NCI-H1092 (cell line): Measurements from ENCODE around the gene ADM2.
"Not testable (repeated sequence)": the region's sequence is repeated elsewhere in the genome, so short reads cannot be mapped to it uniquely, and the experiment has no call there.

ENCODE experiments used
- DNase-seq: peaks from one replicate; lab custom pipeline; 2025; lab: John Stamatoyannopoulos, UW

ADM2 gene, protein sequence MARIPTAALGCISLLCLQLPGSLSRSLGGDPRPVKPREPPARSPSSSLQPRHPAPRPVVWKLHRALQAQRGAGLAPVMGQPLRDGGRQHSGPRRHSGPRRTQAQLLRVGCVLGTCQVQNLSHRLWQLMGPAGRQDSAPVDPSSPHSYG

GRCh38 chr22:50481440-50482106 is at the start of gene ADM2:
TSS of gene ADM2 (plus strand) at chr22:50481543. CDS start at chr22:50481848, 305 bp downstream.
- DNase-seq: no peak

DNA sequence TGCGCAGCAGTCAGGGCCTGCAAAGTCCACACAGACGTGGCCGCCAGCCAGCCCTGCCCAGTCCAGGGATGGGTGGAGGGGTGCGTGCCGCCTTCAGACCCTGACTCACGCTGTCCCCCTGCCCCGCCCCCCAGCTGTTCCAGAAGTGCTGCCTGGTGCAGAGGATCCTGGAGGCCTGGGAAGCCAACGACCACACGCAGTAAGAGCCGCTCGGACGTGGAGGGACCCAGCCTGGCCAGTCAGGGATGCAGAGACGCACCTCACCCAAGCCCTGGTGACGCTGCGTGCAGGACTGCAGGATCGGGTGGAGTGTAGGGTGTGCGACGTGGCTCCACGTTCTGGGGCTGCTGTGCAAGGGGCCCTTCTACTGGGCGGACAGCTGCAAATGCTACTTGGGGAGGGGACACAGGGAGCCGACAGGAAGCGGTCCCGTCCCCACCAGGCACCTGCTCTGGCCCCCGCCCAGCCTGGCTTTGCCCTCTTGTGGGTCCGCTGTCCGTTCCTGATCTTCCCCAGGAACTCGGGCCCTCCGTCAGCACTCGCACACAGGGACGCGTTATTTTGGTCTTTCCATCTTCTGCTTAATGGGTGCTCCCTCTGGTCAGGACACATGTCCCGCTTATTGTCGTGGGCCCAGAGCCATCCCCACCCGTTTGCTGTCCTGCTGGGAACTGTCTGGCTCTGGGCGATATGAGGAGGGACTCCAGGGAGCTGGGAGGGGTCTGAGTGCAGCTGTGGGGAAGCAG is 49.0 kb upstream of the ADM2 start:
- no peak for DNase-seq

DNA sequence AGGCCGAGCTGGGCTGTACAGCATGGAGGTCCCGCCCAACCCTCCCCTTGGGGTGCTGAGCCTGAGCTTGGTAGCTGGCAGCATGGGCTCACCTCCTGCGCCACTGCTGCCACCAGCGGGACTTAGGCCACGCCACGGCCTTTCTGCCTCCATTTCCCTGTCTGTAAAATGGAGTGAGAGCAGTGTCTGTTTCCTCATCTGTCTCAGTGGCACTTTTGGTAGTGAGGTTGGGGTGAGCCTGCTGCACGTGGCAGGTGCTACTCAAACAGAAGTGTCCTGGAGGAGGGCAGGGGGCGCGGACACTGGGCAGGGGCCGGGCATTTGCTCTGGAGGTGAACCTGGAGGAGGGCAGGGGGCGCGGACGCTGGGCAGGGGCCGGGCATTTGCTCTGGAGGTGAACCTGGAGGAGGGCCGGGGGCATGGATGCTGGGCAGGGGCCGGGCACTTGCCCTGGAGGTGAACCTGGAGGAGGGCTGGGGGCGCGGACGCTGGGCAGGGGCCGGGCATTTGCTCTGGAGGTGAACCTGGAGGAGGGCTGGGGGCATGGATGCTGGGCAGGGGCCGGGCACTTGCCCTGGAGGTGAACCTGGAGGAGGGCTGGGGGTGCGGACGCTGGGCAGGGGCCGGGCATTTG is 48.3 kb upstream of the ADM2 start:
- DNase-seq: not testable (repeated sequence)

DNA sequence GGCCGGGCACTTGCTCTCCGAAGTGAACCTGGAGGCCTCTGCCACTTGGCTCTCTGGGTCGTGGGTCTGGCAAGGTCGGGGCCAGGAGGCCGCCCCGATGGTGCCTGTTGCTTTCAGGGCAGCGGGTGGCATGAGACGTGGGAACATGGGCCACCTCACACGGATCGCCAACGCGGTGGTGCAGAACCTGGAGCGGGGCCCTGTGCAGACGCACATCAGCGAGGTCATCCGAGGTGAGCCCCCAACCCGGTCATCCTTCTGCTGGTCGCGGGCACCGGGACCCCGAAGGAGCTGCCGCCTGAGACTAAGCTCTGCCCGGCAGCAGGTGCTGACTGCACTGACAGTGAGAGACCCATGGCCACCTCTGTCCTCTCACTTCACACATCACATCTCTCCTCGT is 46.5 kb upstream of the ADM2 start:
- DNase-seq: no peak

- no peak for DNase-seq
Measured at GRCh38 chr22:50435291-50436014, 45.9 kb upstream of the ADM2 start.

DNA sequence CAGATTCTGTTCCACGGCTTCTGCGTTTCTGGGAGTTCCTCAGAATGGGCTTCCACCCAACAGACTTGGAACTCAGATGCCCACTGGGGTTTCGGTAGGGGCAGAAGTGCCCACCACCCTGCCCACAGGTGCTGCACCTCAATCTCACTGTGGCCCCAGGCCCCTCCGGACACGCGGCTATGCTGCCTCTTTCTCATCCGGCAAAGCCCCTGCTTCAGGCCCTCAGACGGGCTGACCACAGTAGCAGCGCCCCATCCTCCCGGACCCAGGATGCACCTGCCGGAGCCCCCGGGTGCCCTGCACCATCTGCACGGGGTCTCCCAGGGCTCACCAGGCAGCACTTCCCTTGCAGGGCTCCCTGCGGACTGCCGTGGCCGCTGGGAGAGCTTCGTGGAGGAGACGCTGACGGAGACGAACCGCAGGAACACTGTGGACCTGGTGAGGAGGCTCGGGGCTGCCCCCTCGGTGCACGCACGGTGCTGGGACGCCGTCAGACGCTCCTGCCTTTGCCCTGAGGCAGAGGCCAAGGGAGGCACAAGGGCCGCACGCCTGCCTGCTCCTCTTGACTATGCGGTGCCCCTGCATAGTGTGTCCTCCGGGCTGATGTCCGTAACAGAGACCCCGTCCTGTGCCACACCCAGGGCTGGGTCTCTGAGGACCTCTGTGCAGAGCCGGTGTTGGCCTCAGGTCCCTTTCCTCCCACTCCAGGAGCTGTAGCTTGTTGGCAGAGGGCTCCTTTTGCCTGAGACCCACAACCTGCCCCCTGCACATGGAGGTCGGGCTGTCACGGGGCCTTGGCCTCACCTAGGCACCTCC is 45.1 kb upstream of the ADM2 start:
- DNase-seq: no peak

- DNase-seq: no peak
Measured at GRCh38 chr22:50436841-50437341, 44.5 kb upstream of the ADM2 start.

- DNase-seq: no peak
Measured at GRCh38 chr22:50437511-50438304, 43.6 kb upstream of the ADM2 start.

- DNase-seq: no peak
Measured at GRCh38 chr22:50438305-50439275, 42.8 kb upstream of the ADM2 start.

DNA sequence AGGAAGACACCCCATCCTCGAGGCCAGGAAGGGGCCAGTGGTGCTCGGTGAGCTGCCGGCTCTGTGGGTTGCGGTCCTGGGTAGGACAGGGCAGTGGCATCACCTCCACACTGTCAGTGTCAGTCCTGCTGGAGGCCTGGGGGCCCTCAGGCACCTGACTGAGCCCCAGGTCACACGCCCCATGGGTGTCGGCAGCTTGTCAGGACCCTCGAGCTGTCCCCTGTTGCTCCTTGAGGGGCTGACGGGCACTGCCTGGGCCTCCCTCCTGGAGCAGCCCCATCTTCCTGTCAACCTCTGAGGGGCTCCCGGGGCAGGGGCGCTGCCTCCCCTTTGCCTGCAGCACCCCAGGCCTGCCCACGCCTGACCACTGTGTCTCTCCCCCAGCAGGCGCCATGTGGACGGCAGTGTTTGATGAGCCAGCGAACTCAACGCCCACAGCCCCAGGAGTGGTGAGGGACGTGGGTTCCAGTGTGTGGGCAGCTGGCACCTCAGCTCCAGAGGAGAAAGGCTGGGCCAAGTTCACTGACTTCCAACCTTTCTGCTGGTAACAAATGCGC is 42.0 kb upstream of the ADM2 start:
- no peak for DNase-seq

- no peak for DNase-seq
Measured at GRCh38 chr22:50439871-50440331, 41.4 kb upstream of the ADM2 start.

DNA sequence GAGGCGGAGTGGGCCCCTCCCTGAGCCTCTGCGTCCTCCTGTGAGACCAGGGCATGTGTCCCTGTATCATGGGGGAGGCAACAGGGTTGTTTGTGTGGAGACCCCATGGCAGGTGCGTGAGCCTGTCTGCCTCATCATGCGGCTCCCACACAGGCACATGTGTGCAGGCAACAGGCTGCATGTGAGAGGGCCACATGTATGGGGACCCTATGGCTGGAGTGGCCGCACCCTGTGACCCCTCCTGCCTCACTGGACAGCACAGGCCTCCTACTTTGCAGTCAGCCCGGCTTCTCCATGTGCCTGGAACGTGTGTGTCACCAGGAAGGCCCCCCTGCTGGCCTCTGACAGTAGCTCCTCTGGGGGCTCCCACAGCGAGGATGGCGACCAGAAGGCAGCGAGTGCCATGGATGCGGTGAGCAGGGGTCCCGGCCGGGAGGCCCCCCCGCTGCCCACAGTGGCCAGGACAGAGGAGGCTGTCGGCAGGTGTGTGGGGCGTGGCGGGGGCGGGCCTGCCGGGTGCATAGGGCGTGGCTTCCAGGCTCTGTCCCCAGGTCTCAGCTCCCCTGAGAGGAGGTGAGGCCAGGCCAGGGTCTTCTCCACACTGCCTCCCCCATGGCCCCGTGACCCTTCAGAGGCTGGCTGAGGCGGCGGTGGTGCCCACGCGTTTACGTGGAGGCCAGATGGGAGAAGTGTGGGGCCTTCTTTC is 40.6 kb upstream of the ADM2 start:
- no peak for DNase-seq

GRCh38 chr22:50441428-50441993 is 39.8 kb upstream of the ADM2 start:
- DNase-seq: no peak

GRCh38 chr22:50443197-50443596 is 38.1 kb upstream of the ADM2 start:
- DNase-seq: no peak

- DNase-seq: no peak
Measured at GRCh38 chr22:50443801-50444625, 37.3 kb upstream of the ADM2 start.

DNA sequence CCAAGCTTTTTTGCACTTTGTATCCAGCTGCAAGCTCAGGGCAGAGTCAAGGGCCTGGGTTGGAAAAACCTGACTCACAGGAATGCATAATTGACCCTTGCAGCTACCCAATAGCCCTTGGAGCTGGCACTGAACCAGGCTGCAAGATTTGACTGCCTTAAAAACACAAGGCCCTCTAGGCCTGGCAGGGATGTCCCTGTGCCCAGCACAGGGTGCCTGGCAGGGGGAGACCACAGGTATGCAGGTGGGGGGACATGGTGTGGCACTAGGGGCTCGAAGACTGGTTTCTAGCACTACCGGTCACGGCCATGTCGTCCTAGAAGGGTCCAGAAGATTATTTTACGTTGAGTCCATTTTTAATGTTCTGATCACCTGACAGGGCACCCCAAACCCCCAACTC is 36.7 kb upstream of the ADM2 start:
- no peak for DNase-seq
